IMR-90 (cell line): ENCODE results near the gene HPGDS. TPM values are rescaled to one million over a fixed set of nuclear protein-coding genes. Genes with fewer than 3 reads are reported as not detected.

ENCODE experiments used
- ATAC-seq: fragments of 200-7000 bp; cut with Tn5 transposase; 2 replicates; pipeline ENCODE4 v1.9.1; 2020; ENCODE audit warnings: low read depth, mild to moderate bottlenecking, moderate library complexity
- BruUV-seq: library from RNA; stranded (reverse); fragments of 400-500 nt; replicated peaks from 2 replicates; lab custom pipeline; 2021; lab: Mats Ljungman, UMichigan
- CTCF ChIA-PET: fragments of 300-600 bp; formaldehyde crosslinking; extraction: SDS; loops from one replicate; lab custom pipeline; 2021; ENCODE audit warnings: antibody characterized with exemption; lab: Yijun Ruan, JAX
- POLR2A ChIA-PET: fragments of 300-600 bp; sonication (Branson Sonifier 250); formaldehyde crosslinking; loops from one replicate; lab custom pipeline; 2022; ENCODE audit warnings: antibody characterized with exemption; ENCODE audit not compliant: unreplicated experiment; lab: Charles Lee
- DNase-seq: peaks from one replicate; pipeline ENCODE4 v3.0.0; 2013
- H2AFZ ChIP-seq: replicated peaks from 2 replicates; pipeline ENCODE3; 2013; ENCODE audit warnings: low read length, mild to moderate bottlenecking; ENCODE audit not compliant: poor library complexity
- H2AK5ac ChIP-seq: 2 replicates; pipeline ENCODE4 v1.6.1; 2013; ENCODE audit warnings: low read depth, low read length, inconsistent platforms
- H2AK9ac ChIP-seq: replicated peaks from 2 replicates; pipeline ENCODE3; 2013; ENCODE audit warnings: mild to moderate bottlenecking, low read depth, low read length, moderate library complexity; ENCODE audit not compliant: poor library complexity
- H2BK120ac ChIP-seq: 2 replicates; pipeline ENCODE4 v1.6.1; 2013; ENCODE audit warnings: low read depth, low read length, inconsistent platforms
- H2BK15ac ChIP-seq: 3 replicates; pipeline ENCODE4 v1.6.1; 2013; ENCODE audit warnings: low read depth, low read length, inconsistent platforms
- H2BK20ac ChIP-seq: 2 replicates; pipeline ENCODE4 v1.6.1; 2013; ENCODE audit warnings: low read depth, mild to moderate bottlenecking, inconsistent platforms, low read length, moderate library complexity
- H2BK5ac ChIP-seq: 2 replicates; pipeline ENCODE4 v1.6.1; 2013; ENCODE audit warnings: mild to moderate bottlenecking, low read depth, low read length, inconsistent platforms; ENCODE audit not compliant: poor library complexity, severe bottlenecking
- H3K14ac ChIP-seq: replicated peaks from 2 replicates; pipeline ENCODE4 v1.6.1; 2013; ENCODE audit warnings: low read depth, low read length, inconsistent platforms
- H3K18ac ChIP-seq: 2 replicates; pipeline ENCODE4 v1.6.1; 2013; ENCODE audit warnings: low read depth, low read length, control low read depth
- H3K23ac ChIP-seq: 2 replicates; pipeline ENCODE4 v1.6.1; 2013; ENCODE audit warnings: low read depth, low read length, inconsistent platforms
- H3K27ac ChIP-seq: 2 replicates; pipeline ENCODE4 v1.5.1; 2013; ENCODE audit warnings: mild to moderate bottlenecking, control low read depth, low read length; ENCODE audit not compliant: insufficient read depth
- H3K27me3 ChIP-seq: 2 replicates; pipeline ENCODE4 v1.6.1; 2013; ENCODE audit warnings: low read length; ENCODE audit not compliant: control insufficient read depth, insufficient read depth
- H3K36me3 ChIP-seq: 2 replicates; pipeline ENCODE4 v1.6.1; 2013; ENCODE audit warnings: low read length, mixed read lengths; ENCODE audit not compliant: control insufficient read depth, insufficient read depth
- H3K4ac ChIP-seq: 2 replicates; pipeline ENCODE4 v1.6.1; 2013; ENCODE audit warnings: low read depth, low read length, inconsistent platforms
- H3K4me1 ChIP-seq: 2 replicates; pipeline ENCODE4 v1.6.1; 2013; ENCODE audit warnings: low read length, mixed read lengths; ENCODE audit not compliant: control insufficient read depth, insufficient read depth
- H3K4me2 ChIP-seq: 2 replicates; pipeline ENCODE4 v1.6.1; 2013; ENCODE audit warnings: low read depth, mild to moderate bottlenecking, control low read depth, low read length, moderate library complexity
- H3K4me3 ChIP-seq: 2 replicates; pipeline ENCODE4 v1.5.1; 2013; ENCODE audit warnings: low read depth, mild to moderate bottlenecking, control low read depth, low read length, moderate library complexity; ENCODE audit not compliant: insufficient read depth
- H3K56ac ChIP-seq: 2 replicates; pipeline ENCODE4 v1.6.1; 2013; ENCODE audit warnings: low read length, inconsistent platforms; ENCODE audit not compliant: insufficient read depth; ENCODE audit errors: extremely low read depth
- H3K79me1 ChIP-seq, 2 experiments: 2 replicates each; pipeline ENCODE4 v1.6.1; 2013; ENCODE audit warnings: low read length in 2 of 2, inconsistent platforms in 1 of 2, low read depth in 1 of 2
- H3K9ac ChIP-seq: 2 replicates; pipeline ENCODE4 v1.6.1; 2013; ENCODE audit warnings: low read depth, low read length, control low read depth
- H3K9me1 ChIP-seq: 2 replicates; pipeline ENCODE4 v1.6.1; 2013; ENCODE audit warnings: low read length, inconsistent platforms; ENCODE audit not compliant: insufficient read depth
- H3K9me3 ChIP-seq: 2 replicates; pipeline ENCODE4 v1.6.1; 2013; ENCODE audit warnings: low read length; ENCODE audit not compliant: control insufficient read depth, insufficient read depth
- H4K20me1 ChIP-seq: 2 replicates; pipeline ENCODE4 v1.6.1; 2013; ENCODE audit warnings: low read length, inconsistent platforms; ENCODE audit not compliant: insufficient read depth
- H4K5ac ChIP-seq: 2 replicates; pipeline ENCODE4 v1.6.1; 2013; ENCODE audit warnings: mild to moderate bottlenecking, low read depth, low read length, control low read depth
- H4K8ac ChIP-seq, 2 experiments: 2 replicates each; pipeline ENCODE4 v1.6.1; 2013; ENCODE audit warnings: low read depth in 2 of 2, low read length in 2 of 2, control low read depth in 1 of 2, inconsistent platforms in 1 of 2
- H4K91ac ChIP-seq: 2 replicates; pipeline ENCODE4 v1.6.1; 2013; ENCODE audit warnings: low read depth, low read length, inconsistent platforms; ENCODE audit not compliant: insufficient read depth
- BHLHE40 ChIP-seq: fragments of 150-350 bp; IDR thresholded peaks from 2 replicates; pipeline ENCODE4 v1.6.1; 2016; ENCODE audit warnings: mild to moderate bottlenecking, low read depth, low read length
- FOS ChIP-seq: fragments of 150-350 bp; IDR thresholded peaks from 2 replicates; pipeline ENCODE4 v1.6.1; 2016; ENCODE audit warnings: low read depth, low read length
- RCOR1 ChIP-seq: IDR thresholded peaks from 2 replicates; pipeline ENCODE4 v1.6.1; 2012; ENCODE audit warnings: mild to moderate bottlenecking, low read length, improper control_type of control experiment; ENCODE audit not compliant: insufficient replicate concordance
- USF2 ChIP-seq: fragments of 150-350 bp; IDR thresholded peaks from 2 replicates; pipeline ENCODE4 v1.6.1; 2017; ENCODE audit warnings: mild to moderate bottlenecking, antibody characterized with exemption, low read length, low read depth
- WGBS, 2 experiments: methylation state at CpG; one replicate each; pipeline versions ENCODE4 v1.1.5 to v1.1.7; 2013; ENCODE audit warnings: missing lambda C conversion rate in 2 of 2; ENCODE audit not compliant: insufficient read length in 1 of 2; ENCODE audit errors: extremely low coverage in 2 of 2; 5-methylcytosine and 5-hydroxymethylcytosine counted together
- dilution Hi-C: fragments of 300-500 bp; cut with HindIII; formaldehyde crosslinking; loops from one replicate; pipeline ENCODE4 v1.14.3; 2018; ENCODE audit warnings: low sequenced_read_pairs; ENCODE audit not compliant: unreplicated experiment
- in situ Hi-C: fragments of 300-500 bp; cut with MboI; formaldehyde crosslinking; loops from 3 replicates; pipeline ENCODE4 v1.14.3; 2019; ENCODE audit warnings: low sequenced_read_pairs, inconsistent platforms, mixed read lengths
- intact Hi-C: fragments of 100-400 bp; cut with micrococcal nuclease; formaldehyde crosslinking; loops from 2 replicates; pipeline ENCODE4 v1.10.0; 2022
- polyA plus RNA-seq, 3 experiments: library from polyadenylated mRNA; depleted of rRNA; stranded (reverse); fragments of >200 nt; gene quantifications; 2 replicates each; pipeline ENCODE4 v1.2.3, GENCODE V29; 2012; ENCODE audit warnings: low replicate concordance in 1 of 3
- total RNA-seq: library from RNA; depleted of rRNA; stranded (reverse); fragments of >200 nt; gene quantifications from 2 replicates; pipeline ENCODE4 v1.2.3, GENCODE V29; 2012
- TF ChIP-seq, protein P1 (sequence below): fragments of 150-350 bp; IDR thresholded peaks from 2 replicates; pipeline ENCODE4 v1.6.1; 2016; ENCODE audit warnings: low read depth, mild to moderate bottlenecking, low read length, moderate library complexity, borderline replicate concordance

Gene HPGDS
- total and polyA plus RNA-seq, 2 of the 4 experiments (the other 2 are of a cell fraction) = not detected

DNA sequence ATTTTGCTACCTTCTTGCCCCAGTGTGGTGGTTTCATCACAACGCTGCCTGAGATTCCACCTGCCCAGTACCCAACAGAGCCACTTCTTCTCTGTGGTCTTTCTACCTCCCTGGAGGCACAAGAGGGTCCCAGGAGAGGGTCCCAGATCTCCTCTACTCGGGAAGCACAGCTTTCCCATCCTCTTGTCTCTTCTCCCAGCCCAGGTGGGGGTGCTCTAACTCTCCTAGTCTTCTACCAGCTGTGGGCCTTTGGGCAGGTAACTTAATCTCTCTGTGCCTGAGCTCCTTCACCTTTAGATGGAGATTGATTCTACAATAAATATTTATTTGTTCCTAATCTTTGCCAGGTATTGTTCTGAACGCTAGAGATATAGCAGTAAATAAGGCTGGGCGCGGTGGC lies 1.8 kb upstream of the HPGDS start:
- Histone ChIP-seq H3K4me3 (no peak overlapping the region), H2BK5ac (no peak overlapping the region), H3K36me3 (no peaks in the 10 kb centered on the region), H3K18ac (no peak overlapping the region), H3K14ac (no peak overlapping the region), H3K9ac (no peak overlapping the region), H3K4me1 (no peaks in the 10 kb centered on the region), H3K9me3 (no peaks in the 10 kb centered on the region), H3K27me3 (peaks cover 2% of the 10 kb centered on the region; the same call in 1 of the 2 replicates), H2AFZ (no peak overlapping the region), H2AK9ac (no peak overlapping the region), H3K56ac (no peak overlapping the region), H4K91ac (no peak overlapping the region), H2BK120ac (no peak overlapping the region), H4K5ac (no peak overlapping the region), H2BK15ac (no peak overlapping the region), H4K8ac (no peak overlapping the region), H2AK5ac (no peak overlapping the region), H3K9me1 (no peaks in the 10 kb centered on the region), H3K79me1 (no peaks in the 10 kb centered on the region), H3K4me2 (no peak overlapping the region), H3K4ac (no peak overlapping the region), H2BK20ac (no peak overlapping the region), H3K23ac (no peak overlapping the region), H3K27ac (no peak overlapping the region), H4K20me1 (no peaks in the 10 kb centered on the region)
- POLR2A ChIA-PET = no interaction called here
- WGBS, 2 experiments = no CpG with 5 or more reads among the region's 5 CpGs
- dilution Hi-C loops = no loop called here
- BruUV-seq = no TSS peak
- no peak for ATAC-seq
- TF ChIP-seq, protein P1, sequence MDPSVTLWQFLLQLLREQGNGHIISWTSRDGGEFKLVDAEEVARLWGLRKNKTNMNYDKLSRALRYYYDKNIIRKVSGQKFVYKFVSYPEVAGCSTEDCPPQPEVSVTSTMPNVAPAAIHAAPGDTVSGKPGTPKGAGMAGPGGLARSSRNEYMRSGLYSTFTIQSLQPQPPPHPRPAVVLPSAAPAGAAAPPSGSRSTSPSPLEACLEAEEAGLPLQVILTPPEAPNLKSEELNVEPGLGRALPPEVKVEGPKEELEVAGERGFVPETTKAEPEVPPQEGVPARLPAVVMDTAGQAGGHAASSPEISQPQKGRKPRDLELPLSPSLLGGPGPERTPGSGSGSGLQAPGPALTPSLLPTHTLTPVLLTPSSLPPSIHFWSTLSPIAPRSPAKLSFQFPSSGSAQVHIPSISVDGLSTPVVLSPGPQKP = no peak
- TF ChIP-seq RCOR1 (no peak), FOS (no peak), USF2 (no peak), BHLHE40 (no peak)
- intact Hi-C loops = no loop called here
- CTCF ChIA-PET = interaction anchor here (0.8 kb wide), 1 partner anchor 8 kb away, joined by 3 read pairs; no protein-coding TSS in a partner anchor
- no peak for DNase-seq
- in situ Hi-C loops = no loop called here
